ENCODE results near the gene MEA1.

MEA1 gene

GRCh38 chr6:43036712-43037111 lies 23.0 kb upstream of the MEA1 start:
- H3K9me3 Mint-ChIP-seq: no peaks in the 10 kb centered on the region
- no peak for DNase-seq
- no peak overlapping the region for H3K4me3 Mint-ChIP-seq
- H3K27ac Mint-ChIP-seq: peak overlapping the region; percentile 68
- no peaks in the 10 kb centered on the region for H3K4me1 Mint-ChIP-seq
- no peaks in the 10 kb centered on the region for H3K27me3 Mint-ChIP-seq (ENCODE audit: low read depth, poor library complexity)
- TF ChIP-seq CTCF (IDR thresholded peaks at IDR 0.05): no peak
- peaks cover 76% of the 10 kb centered on the region for H3K36me3 Mint-ChIP-seq (ENCODE audit: low read depth)

- no peak for DNase-seq
- Mint-ChIP-seq H3K9me3 (no peaks in the 10 kb centered on the region), H3K4me3 (no peak overlapping the region), H3K4me1 (no peaks in the 10 kb centered on the region), H3K36me3 (ENCODE audit: low read depth) (peaks cover 79% of the 10 kb centered on the region), H3K27ac (no peak overlapping the region), H3K27me3 (ENCODE audit: low read depth, poor library complexity) (no peaks in the 10 kb centered on the region)
- no peak for TF ChIP-seq CTCF (IDR thresholded peaks at IDR 0.05)
Observed at GRCh38 chr6:43035495-43036194, 21.9 kb upstream of the MEA1 start.

GRCh38 chr6:43034190-43034525 lies 20.4 kb upstream of the MEA1 start:
- no peaks in the 10 kb centered on the region for H3K9me3 Mint-ChIP-seq
- no peak for TF ChIP-seq CTCF (IDR thresholded peaks at IDR 0.05)
- no peaks in the 10 kb centered on the region for H3K4me1 Mint-ChIP-seq
- peaks cover 85% of the 10 kb centered on the region for H3K36me3 Mint-ChIP-seq (ENCODE audit: low read depth)
- DNase-seq: no peak
- H3K27me3 Mint-ChIP-seq (ENCODE audit: low read depth, poor library complexity): no peaks in the 10 kb centered on the region
- no peak overlapping the region for H3K4me3 Mint-ChIP-seq
- peak overlapping the region; percentile 51 for H3K27ac Mint-ChIP-seq

GRCh38 chr6:43033496-43034189 lies 19.9 kb upstream of the MEA1 start:
- TF ChIP-seq CTCF (IDR thresholded peaks at IDR 0.05): no peak
- no peaks in the 10 kb centered on the region for H3K27me3 Mint-ChIP-seq (ENCODE audit: low read depth, poor library complexity)
- H3K27ac Mint-ChIP-seq: peak overlapping the region; percentile 51
- no peaks in the 10 kb centered on the region for H3K4me1 Mint-ChIP-seq
- peaks cover 84% of the 10 kb centered on the region for H3K36me3 Mint-ChIP-seq (ENCODE audit: low read depth)
- DNase-seq: no peak
- H3K9me3 Mint-ChIP-seq: no peaks in the 10 kb centered on the region
- no peak overlapping the region for H3K4me3 Mint-ChIP-seq

- H3K27me3 Mint-ChIP-seq (ENCODE audit: low read depth, poor library complexity): no peaks in the 10 kb centered on the region
- H3K4me1 Mint-ChIP-seq: no peaks in the 10 kb centered on the region
- H3K27ac Mint-ChIP-seq: no peak overlapping the region
- H3K36me3 Mint-ChIP-seq (ENCODE audit: low read depth): peaks cover 81% of the 10 kb centered on the region
- H3K4me3 Mint-ChIP-seq: no peak overlapping the region
- DNase-seq: no peak
- no peak for TF ChIP-seq CTCF (IDR thresholded peaks at IDR 0.05)
- no peaks in the 10 kb centered on the region for H3K9me3 Mint-ChIP-seq
Observed at GRCh38 chr6:43032326-43032725, 18.6 kb upstream of the MEA1 start.

GRCh38 chr6:43029120-43029519 lies 15.4 kb upstream of the MEA1 start:
- H3K4me1 Mint-ChIP-seq: peaks cover 4% of the 10 kb centered on the region
- peaks cover 84% of the 10 kb centered on the region for H3K36me3 Mint-ChIP-seq (ENCODE audit: low read depth)
- H3K9me3 Mint-ChIP-seq: no peaks in the 10 kb centered on the region
- TF ChIP-seq CTCF (IDR thresholded peaks at IDR 0.05): no peak
- H3K27ac Mint-ChIP-seq: peak overlapping the region; percentile 36
- no peak for DNase-seq
- H3K27me3 Mint-ChIP-seq (ENCODE audit: low read depth, poor library complexity): no peaks in the 10 kb centered on the region
- H3K4me3 Mint-ChIP-seq: no peak overlapping the region
